Activated CD4-positive, alpha-beta T cell treated with anti-CD3 and anti-CD28 coated beads, Interleukin-2, amount 50 U/mL, for 16 hours (primary cell): Measurements from ENCODE around the gene AGMO.

Experiments
- DNase-seq: peaks from one replicate; pipeline ENCODE4 v3.0.0-alpha.2; 2020

AGMO gene

GRCh38 chr7:15561835-15562234 is at the start of gene AGMO:
TSS of gene AGMO (minus strand) at chr7:15562015.
- DNase-seq, result no peak

GRCh38 chr7:15610503-15610902 is 48.7 kb upstream of the AGMO start:
- no peak for DNase-seq

- DNase-seq, result no peak
These were observed 47.5 kb upstream of the AGMO start for GRCh38 chr7:15609287-15609686.

GRCh38 chr7:15607529-15608210 is 45.9 kb upstream of the AGMO start:
- no peak for DNase-seq

- no peak for DNase-seq
These were observed 44.7 kb upstream of the AGMO start for GRCh38 chr7:15606561-15606960.

GRCh38 chr7:15604166-15604565 is 42.4 kb upstream of the AGMO start:
- no peak for DNase-seq

- no peak for DNase-seq
These were observed 41.3 kb upstream of the AGMO start for GRCh38 chr7:15603124-15603523.

- no peak for DNase-seq
These were observed 40.4 kb upstream of the AGMO start for GRCh38 chr7:15602236-15602635.

- DNase-seq, result no peak
These were observed 39.4 kb upstream of the AGMO start for GRCh38 chr7:15601175-15601574.

GRCh38 chr7:15600298-15600697 is 38.5 kb upstream of the AGMO start:
- no peak for DNase-seq

- no peak for DNase-seq
These were observed 32.6 kb upstream of the AGMO start for GRCh38 chr7:15594461-15594860.

GRCh38 chr7:15593382-15593781 is 31.6 kb upstream of the AGMO start:
- no peak for DNase-seq

- no peak for DNase-seq
These were observed 24.5 kb upstream of the AGMO start for GRCh38 chr7:15586266-15586665.

- no peak for DNase-seq
These were observed 22.8 kb upstream of the AGMO start for GRCh38 chr7:15584575-15584974.

GRCh38 chr7:15582773-15583172 is 21.0 kb upstream of the AGMO start:
- DNase-seq, result no peak

GRCh38 chr7:15581352-15581951 is 19.6 kb upstream of the AGMO start:
- DNase-seq, result no peak

- DNase-seq, result no peak
These were observed 19.0 kb upstream of the AGMO start for GRCh38 chr7:15580604-15581351.

- no peak for DNase-seq
These were observed 15.8 kb upstream of the AGMO start for GRCh38 chr7:15577600-15577999.

- DNase-seq, result no peak
These were observed 9.6 kb upstream of the AGMO start for GRCh38 chr7:15571301-15571878.

GRCh38 chr7:15567652-15568051 is 5.8 kb upstream of the AGMO start:
- DNase-seq, result no peak

GRCh38 chr7:15567036-15567435 is 5.2 kb upstream of the AGMO start:
- no peak for DNase-seq

GRCh38 chr7:15566476-15566875 is 4.7 kb upstream of the AGMO start:
- no peak for DNase-seq

- no peak for DNase-seq
These were observed 847 bp downstream of the AGMO start for GRCh38 chr7:15560968-15561367.

GRCh38 chr7:15559416-15559928 is 2.3 kb downstream of the AGMO start:
- no peak for DNase-seq
